AG04450 (cell line): ENCODE measurements around the gene LRRD1. TPM values are rescaled to one million over a fixed set of nuclear protein-coding genes. Genes with fewer than 3 reads are reported as not detected.
"Not testable (repeated sequence)": the region's sequence is repeated elsewhere in the genome, so short reads cannot be mapped to it uniquely, and the experiment has no call there.

ENCODE experiments used
- CTCF ChIA-PET: fragments of 300-600, 350-600 bp; formaldehyde crosslinking; extraction: SDS; loops from one replicate; lab custom pipeline; 2022; ENCODE audit warnings: antibody characterized with exemption, inconsistent platforms; lab: Charles Lee
- POLR2A ChIA-PET: fragments of 350-600 bp; formaldehyde crosslinking; extraction: SDS; loops from one replicate; lab custom pipeline; 2021; ENCODE audit warnings: antibody characterized with exemption, inconsistent platforms; lab: Yijun Ruan, JAX
- DNase-seq: peaks from one replicate; pipeline ENCODE4 v3.0.0-alpha.2; 2011; ENCODE audit warnings: low read depth, low spot score
- H3K27ac ChIP-seq: one replicate; pipeline ENCODE4 v1.5.1; 2012; ENCODE audit warnings: low read depth, low read length, control low read depth
- H3K27me3 ChIP-seq: one replicate; pipeline ENCODE4 v1.6.0; 2012; ENCODE audit warnings: low read length; ENCODE audit not compliant: control insufficient read depth, insufficient read depth
- H3K4me3 ChIP-seq: 2 replicates; pipeline ENCODE4 v1.5.1; 2011; ENCODE audit warnings: mild to moderate bottlenecking, low read depth, low read length, control low read depth
- H3K9me3 ChIP-seq: 2 replicates; pipeline ENCODE4 v1.5.1; 2012; ENCODE audit warnings: low read length; ENCODE audit not compliant: control insufficient read depth, insufficient read depth
- polyA plus RNA-seq: library from polyadenylated mRNA; depleted of rRNA; stranded (reverse); fragments of >200 nt; gene quantifications from 2 replicates; pipeline ENCODE4 v1.2.3, GENCODE V29; 2011; rRNA removed
- small RNA-seq: library from RNA; depleted of rRNA; stranded (forward); fragments of <200 nt; gene quantifications from one replicate; pipeline ENCODE3, GENCODE V24; 2012; ENCODE audit warnings: low read depth; ENCODE audit not compliant: insufficient read length
- TF ChIP-seq, protein P1 (sequence below): IDR thresholded peaks from 2 replicates; pipeline ENCODE4 v1.5.1; 2011; ENCODE audit warnings: low read depth, low read length, control low read depth, inconsistent platforms

LRRD1 gene
- polyA plus RNA-seq, 1 experiment = not detected

DNA sequence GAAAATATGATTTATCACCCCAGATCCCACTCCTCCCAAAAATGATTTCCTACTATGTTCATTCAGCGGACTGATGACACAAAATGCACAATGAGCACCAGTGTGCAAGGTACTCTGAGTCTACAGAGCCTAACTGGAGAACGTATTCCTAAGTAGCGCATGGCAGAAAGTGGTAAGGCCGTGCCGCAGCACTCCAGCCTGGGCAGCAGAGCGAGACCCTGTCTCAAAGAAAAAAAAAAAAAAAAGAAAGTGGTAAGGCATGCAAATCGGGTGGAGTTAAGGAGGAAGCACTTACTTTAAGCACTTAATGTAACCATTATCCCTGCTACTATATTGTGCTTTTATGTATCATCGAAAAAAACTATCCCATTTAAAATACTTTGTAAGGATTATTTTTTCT is 70.1 kb downstream of the LRRD1 start:
- TF ChIP-seq, protein P1, sequence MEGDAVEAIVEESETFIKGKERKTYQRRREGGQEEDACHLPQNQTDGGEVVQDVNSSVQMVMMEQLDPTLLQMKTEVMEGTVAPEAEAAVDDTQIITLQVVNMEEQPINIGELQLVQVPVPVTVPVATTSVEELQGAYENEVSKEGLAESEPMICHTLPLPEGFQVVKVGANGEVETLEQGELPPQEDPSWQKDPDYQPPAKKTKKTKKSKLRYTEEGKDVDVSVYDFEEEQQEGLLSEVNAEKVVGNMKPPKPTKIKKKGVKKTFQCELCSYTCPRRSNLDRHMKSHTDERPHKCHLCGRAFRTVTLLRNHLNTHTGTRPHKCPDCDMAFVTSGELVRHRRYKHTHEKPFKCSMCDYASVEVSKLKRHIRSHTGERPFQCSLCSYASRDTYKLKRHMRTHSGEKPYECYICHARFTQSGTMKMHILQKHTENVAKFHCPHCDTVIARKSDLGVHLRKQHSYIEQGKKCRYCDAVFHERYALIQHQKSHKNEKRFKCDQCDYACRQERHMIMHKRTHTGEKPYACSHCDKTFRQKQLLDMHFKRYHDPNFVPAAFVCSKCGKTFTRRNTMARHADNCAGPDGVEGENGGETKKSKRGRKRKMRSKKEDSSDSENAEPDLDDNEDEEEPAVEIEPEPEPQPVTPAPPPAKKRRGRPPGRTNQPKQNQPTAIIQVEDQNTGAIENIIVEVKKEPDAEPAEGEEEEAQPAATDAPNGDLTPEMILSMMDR = no peak
- Histone ChIP-seq H3K4me3 (no peak overlapping the region), H3K27me3 (no peaks in the 10 kb centered on the region), H3K27ac (no peak overlapping the region), H3K9me3 (no peaks in the 10 kb centered on the region)
- ChIA-PET CTCF (interaction anchor here (2.2 kb wide), 1 partner anchor 25 kb away, joined by 7 read pairs; the partner anchor contains the start of gene CYP51A1), POLR2A (no interaction called here)
- DNase-seq = no peak

DNA sequence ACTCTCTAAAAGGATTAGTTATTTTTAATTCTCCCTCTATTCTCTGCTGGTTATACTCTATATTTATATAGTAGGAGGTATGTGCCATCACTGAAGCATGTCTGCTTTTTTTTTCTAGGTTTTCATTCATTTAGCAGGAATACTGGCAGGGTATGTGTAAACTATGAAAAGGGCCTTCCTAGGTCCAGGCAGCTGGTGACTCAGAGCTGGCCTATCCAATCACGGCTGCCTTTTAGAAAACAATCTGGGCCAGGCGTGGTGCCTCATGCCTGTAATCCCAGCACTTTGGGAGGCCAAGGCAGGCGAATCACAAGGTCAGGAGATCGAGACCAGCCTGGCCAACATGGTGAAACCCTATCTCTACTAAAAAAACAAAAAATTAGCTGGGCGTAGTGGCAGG is 76.1 kb downstream of the LRRD1 start:
- H3K27ac ChIP-seq, POLR2A ChIA-PET, H3K4me3 ChIP-seq, H3K27me3 ChIP-seq, CTCF ChIA-PET, H3K9me3 ChIP-seq: not testable (repeated sequence)
- DNase-seq = peak; percentile 27

DNA sequence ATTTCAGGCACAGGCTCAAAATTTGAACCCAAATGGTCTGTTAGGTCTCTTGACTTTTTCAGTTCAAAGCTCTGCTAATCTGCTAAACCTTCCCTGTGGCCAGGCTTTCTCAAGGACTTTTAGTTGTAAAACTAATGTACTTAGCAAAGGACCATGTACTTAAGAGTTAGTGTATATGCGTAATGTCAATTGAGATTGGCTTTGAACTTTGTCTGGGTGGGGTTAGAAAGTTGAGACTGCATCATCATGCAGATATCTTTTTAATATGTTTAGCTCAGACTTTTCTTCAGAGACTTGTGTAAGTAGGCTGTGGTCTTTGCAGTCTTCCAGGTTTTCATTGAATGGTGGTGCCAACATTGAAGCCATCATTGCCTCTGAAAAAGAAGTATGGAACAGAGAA is 78.4 kb downstream of the LRRD1 start:
- Histone ChIP-seq H3K4me3 (no peak overlapping the region), H3K9me3 (no peaks in the 10 kb centered on the region; the same call in 1 of the 2 replicates), H3K27me3 (no peaks in the 10 kb centered on the region), H3K27ac (no peak overlapping the region)
- ChIA-PET POLR2A (no interaction called here), CTCF (no interaction called here)
- TF ChIP-seq, protein P1 = no peak
- DNase-seq = no peak

- ChIA-PET POLR2A (no interaction called here), CTCF (no interaction called here)
- Histone ChIP-seq H3K9me3 (peaks cover under 1% of the 10 kb centered on the region; the same call in 1 of the 2 replicates), H3K27ac (no peak overlapping the region), H3K27me3 (no peaks in the 10 kb centered on the region), H3K4me3 (no peak overlapping the region)
- TF ChIP-seq, protein P1 = no peak
- no peak for DNase-seq
Observed at GRCh38 chr7:92095380-92095779, 83.6 kb downstream of the LRRD1 start.

Small RNA genes lying within 50 kb of the gene (small RNA-seq; reads per million reads assigned to genes)
- gene MIR1285-1 = not detected
- not detected for gene RF00019

Other genes starting within 250 kb of the LRRD1 start
- gene AKAP9, start 238.3 kb downstream of the LRRD1 start, polyA plus RNA-seq = 17.2 and 24.3 TPM in 2 replicates
- gene CYP51A1, start 44.7 kb downstream of the LRRD1 start, polyA plus RNA-seq = 9.1 and 12.3 TPM in 2 replicates
- gene KRIT1, start 66.8 kb upstream of the LRRD1 start, polyA plus RNA-seq = 34.2 and 45.1 TPM in 2 replicates
- 38.0 and 52.6 TPM in 2 replicates for gene ANKIB1, start 66.8 kb upstream of the LRRD1 start, polyA plus RNA-seq